NT2/D1 (cell line): ENCODE measurements around the gene ADAM8.

ENCODE experiments used
- SUZ12 ChIP-seq: IDR thresholded peaks from 2 replicates; pipeline ENCODE4 v1.6.1; 2011; ENCODE audit not compliant: insufficient read length, insufficient read depth; ENCODE audit errors: extremely low read depth
- YY1 ChIP-seq: IDR thresholded peaks from 2 replicates; pipeline ENCODE4 v1.6.1; 2011; ENCODE audit not compliant: insufficient read length, insufficient read depth
- ZNF274 ChIP-seq: IDR thresholded peaks from 2 replicates; pipeline ENCODE4 v1.6.1; 2011; ENCODE audit warnings: mild to moderate bottlenecking, low read depth, low read length

- TF ChIP-seq YY1 (no peak), ZNF274 (no peak), SUZ12 (no peak)
These were observed 39.2 kb upstream of the ADAM8 start for GRCh38 chr10:133315847-133316246.
